GM21381 (cell line): ENCODE data around the gene FCN1.

Source experiments
- ATAC-seq: cut with Tn5 transposase; IDR thresholded peaks from one replicate; pipeline ENCODE4 v1.9.1; 2021; ENCODE audit warnings: mild to moderate bottlenecking, moderate library complexity; ENCODE audit not compliant: unreplicated experiment

Gene FCN1

DNA sequence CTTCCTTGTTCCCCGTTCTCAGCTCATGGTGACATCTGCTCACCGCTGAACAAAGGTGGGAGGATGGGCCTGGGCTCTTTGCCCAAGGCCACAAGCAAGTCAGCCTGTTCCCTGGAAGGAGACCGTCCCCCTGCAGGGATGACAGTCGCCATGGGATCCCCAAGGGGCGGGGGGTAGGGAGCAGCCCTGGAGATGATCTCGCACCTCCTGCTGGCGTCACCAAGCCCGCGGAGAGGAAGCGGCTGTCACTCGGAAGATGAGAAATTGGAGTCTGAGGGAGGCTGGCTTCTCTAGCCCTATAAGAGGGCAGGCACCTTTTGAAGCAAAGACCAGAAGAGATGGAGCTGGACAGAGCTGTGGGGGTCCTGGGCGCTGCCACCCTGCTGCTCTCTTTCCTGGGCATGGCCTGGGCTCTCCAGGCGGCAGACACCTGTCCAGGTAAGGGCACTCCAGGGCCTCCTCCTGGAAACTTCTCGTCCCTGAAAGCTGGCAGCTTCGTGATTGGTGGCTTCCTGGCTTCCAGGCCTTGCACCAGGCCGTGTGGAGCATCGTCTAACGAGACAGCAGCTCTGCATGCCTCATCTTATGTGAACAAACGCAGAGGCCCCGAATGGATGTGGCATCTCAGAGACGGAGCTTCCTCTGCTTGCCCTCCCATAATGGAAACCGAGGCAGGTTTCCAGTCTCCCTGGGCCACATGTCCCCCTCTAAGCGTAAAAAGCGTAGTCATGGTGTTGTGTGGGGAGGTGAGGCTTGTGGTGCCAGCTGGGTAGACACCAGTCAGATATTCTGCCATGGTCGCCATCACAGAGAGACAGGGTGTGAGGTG, 37.0 kb downstream of the FCN1 start, which contains the start of gene FCN2:
FCN2 (plus strand) TSS at position 327 of the 829 bp plus-strand sequence; CDS start at position 339, 12 bp downstream.
- ATAC-seq, result no peak

DNA sequence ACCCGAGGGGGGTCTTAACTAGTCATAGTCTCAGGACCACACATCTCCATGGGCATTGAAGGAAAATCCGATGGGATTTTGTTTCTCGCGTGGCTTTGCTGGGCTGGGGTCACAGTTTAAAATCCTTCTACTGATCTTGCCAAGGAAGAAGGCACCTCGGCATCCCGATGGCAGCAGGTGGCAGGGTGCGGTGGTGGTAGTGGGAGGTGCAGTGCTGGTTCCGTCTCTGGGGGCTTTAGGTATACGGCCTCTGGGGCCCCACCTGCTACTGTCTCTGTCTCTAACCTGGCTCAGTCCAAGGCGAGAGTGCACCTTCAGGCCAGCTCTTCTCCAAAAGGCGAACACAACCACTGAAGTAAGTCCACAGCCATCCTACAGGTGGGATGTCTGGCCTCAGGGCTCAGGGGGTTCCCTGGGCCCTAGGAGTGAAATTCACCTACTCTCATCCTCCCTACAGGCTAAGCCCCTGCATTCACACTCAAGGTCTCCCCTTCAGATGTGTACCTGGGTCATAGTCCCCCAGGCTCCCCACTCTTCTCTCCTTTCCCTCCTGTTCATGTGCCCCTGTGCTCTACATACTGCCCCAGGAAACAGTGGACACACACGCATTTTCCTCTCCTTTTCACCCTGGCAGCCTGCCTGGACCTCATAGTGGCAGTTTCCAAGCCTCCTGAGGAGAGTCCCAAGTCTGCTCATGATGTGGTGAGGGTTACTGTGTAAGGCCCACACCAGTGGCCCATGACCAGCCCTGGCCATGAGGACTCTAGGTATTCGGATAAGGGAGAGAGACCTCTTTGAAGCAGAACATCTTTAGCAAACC, 37.8 kb downstream of the FCN1 start:
- no peak for ATAC-seq

DNA sequence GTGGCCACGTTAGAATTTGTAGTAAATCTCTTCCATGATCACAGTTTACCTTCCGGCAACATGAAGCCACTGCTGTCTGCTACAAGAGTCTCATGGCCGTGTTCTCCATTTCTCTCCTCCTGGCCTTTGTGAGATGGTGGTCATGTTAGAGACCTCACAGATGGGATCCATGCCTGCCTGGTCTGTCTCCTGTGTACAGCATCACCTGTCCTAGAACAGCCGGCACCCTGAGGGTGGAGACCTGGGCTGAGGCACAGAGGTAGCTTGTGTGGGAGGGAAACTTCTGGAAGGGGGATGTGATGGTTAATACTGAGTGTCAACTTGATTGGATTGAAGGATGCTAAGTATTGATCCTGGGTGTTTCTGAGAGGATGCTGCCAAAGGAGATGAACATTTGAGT, 40.2 kb downstream of the FCN1 start:
- no peak for ATAC-seq

DNA sequence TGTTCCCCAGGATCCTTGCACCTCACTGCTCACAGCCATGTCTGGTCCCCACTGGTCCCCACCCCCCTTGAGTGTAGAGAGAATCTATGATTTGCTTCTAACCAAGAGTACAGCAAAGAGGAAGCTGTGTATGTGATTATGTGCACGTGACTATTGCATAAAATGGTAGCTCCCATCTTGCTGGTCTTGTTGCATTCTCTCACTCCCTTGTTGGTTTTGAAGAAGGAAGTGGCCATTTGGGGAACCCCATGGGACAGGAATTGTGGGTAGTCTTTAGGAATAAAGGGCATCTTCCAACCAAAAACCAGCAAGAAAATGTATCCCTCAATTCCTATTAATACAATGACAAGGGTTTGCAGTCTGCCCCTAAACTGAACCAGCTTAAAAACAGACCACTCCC, 42.3 kb downstream of the FCN1 start:
- no peak for ATAC-seq

DNA sequence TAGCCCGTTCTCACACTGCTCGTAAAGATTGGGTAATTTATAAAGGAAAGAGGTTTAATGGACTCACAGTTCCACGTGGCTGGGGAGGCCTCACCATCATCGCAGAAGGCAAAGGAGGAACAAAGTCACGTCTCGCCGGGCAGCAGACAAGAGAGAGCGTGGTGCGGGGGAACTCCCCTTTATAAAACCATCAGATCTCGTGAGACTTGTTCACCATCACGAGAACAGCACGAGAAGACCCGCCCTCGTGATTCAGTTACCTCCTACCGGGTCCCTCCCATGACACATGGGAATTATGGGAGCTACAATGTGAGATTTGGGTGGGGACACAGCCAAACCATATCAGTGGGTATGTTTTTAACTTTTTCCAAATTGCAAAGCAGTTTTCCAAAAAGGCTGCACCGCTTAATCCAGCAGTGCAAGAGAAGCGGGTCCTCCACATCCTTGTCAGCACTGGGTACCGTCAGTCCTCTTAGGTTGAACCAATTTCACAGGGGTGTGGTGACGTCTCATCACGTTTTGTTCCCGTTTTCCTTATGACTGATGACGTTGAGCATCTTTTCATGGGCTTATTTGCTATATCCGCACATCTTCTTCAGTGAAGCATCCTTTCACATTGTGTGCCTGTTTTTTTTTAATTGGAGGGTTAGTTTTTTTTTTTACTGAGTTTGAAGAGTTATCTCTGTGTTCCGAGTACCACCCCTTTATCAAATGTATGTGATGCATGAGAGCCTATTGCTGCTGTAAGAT, 45.1 kb downstream of the FCN1 start:
- no peak for ATAC-seq

DNA sequence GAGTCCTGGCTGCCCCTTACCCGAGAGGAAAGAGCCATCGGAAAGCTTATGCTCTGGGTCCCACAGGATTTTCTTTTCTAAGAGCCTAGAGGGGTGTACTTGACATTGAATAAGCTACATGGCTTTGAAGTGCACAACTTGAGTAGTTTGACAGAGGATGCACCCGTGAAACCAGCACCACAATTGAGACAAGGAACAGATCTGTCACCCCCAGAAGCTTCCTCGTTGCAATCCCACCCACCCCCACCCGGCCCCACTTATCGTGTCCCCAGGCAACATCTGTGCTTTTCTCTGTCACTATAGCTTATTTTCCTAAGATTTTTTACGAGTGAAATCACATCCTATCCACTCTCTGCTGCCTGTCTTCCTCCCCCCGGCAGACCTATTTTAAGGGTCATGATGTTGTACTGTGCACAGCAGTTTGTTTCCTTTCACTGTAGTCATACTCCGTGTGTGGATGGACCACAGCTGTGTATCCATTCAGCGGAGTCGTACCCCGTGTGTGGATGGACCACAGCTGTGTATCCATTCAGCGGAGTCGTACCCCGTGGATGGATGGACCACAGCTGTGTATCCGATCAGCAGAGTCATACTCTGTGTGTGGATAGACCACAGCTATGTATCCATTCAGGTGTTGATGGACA, 45.9 kb downstream of the FCN1 start:
- no peak for ATAC-seq

DNA sequence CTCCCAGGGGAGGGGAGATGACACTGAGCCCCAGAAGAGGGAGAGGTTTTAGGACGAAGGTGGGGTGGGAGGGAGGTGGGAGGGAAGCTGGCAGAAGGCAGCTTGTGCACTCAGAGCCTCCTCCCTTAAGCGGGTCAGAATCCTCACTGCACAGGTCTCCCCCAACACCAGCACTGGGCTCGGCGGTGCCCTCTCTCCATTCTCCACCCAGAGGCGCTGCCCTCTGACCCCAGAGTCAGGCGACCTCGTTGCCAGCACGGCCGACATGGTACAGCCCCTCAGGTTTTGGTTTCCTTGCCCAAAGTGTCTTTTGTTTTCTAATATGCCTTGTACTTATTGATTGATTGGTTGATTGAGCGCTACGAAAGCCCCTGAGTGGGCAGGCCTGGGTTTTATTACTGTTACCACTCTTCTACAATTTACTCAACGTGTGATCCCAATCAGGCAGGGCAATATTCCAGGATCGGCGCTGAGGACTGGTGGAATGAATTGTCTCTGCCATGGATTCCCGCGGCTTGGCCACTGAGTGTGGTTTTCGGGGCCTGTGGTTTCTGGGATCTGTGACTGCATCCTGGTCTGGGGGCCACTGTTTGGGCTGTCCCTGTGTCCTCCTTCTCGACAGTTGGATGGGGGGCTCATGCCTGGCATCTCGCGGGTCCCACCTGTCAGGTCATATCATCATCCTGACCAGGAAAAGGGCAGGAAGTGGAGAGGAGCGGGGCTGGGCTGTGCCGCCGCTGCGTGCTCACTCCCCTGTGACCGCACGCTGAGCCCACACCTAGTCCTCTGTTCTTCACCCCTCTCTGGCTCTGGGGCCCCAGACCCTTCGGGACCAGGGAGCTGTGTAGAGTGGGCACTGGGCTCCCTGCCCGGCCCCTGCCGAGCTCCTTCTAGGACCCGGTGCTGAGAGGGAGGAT, 46.7 kb downstream of the FCN1 start:
- ATAC-seq, result no peak

DNA sequence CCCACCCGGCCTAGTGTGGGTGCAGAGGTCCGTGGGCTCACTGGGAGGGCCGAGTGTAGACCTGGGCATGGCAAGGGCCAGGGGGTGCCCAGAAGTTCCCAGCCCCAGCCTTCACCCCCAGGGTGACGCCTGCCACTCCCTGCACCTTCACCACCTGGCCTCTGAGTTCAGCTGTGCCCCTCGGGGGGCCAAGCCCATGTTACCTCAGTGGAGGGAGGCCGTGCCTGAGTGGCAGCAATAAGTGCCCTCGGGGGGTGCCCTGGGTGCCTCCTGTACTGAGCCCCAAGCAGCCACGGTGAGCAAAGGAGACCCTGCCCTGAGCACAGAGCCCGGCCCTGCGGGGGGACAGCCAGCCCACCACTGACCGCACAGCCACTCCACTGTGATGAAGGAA, 47.4 kb downstream of the FCN1 start:
- ATAC-seq, result no peak

DNA sequence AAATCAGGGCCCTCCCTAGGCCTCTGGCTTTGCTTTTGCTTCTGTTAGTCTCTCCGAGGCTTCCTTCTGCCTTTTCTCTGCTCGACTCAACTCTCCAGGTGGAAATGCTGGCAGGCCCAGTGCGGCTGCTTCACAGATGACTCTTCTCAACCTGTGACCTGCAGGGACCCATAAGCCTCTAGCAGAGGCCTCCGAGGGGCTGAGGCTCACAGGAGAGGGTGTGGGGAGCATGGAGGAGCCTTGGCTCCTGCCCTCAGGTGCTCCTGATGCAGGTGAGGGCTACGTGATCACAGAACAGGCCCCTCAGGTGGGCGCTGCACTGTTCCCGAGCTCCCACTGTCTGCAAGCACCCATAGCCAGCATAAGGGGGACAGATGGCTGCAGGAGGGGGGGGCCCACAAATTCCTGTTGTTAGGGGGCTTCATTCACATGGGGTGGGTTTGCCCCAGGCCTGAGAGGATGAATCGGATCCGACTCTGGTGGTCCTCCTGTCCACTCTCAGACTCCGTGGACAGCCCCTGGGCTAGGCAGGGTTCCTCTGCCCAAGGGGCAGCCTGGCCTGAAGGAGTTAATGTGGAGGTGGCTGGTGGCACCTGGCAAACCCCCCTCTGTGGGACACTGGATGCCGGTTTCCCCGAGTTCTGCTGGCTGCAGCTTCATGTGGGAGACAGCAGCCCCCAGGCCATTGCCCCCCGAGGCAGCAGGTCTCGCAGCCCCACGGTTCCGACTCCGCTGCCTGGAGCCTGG, 48.0 kb downstream of the FCN1 start:
- no peak for ATAC-seq

DNA sequence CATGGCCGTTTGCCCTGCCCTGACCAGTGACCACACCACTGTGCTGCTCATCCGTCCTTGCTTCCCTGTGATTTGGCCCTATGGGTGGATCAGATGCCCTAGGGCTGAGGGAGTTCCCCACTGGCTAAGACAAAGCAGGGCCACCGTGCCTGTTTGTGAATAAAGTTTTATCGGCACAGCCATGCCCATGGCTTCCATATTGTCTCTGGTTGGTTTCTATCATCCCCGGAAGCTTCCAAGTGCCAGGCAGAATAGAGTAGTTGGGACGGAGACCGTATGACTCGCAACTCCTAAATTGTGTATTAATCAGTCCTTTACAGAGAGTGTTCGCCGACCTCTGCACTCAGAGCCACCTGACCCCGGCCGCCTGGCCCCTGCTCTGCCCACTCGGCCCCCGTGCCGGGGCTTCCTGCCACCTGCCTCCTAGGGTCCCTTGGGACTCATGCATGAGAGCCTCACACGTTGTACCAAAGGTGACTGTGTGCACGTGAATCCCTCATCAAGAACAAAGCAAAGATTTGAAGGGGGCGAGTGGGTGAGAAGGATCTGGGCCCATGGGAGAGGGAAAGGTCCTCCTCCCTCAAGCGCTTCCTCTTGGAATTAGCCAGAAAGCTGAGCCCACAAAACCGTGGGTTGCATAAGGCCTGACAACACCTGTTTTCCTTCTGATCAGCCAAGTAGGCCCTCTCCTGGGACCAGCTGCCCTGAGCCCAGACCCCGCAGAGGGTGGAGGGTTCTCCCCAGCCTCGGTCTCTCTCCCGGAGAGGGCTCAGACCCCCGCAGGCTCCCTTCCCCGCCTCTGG, 48.8 kb downstream of the FCN1 start:
- no peak for ATAC-seq

DNA sequence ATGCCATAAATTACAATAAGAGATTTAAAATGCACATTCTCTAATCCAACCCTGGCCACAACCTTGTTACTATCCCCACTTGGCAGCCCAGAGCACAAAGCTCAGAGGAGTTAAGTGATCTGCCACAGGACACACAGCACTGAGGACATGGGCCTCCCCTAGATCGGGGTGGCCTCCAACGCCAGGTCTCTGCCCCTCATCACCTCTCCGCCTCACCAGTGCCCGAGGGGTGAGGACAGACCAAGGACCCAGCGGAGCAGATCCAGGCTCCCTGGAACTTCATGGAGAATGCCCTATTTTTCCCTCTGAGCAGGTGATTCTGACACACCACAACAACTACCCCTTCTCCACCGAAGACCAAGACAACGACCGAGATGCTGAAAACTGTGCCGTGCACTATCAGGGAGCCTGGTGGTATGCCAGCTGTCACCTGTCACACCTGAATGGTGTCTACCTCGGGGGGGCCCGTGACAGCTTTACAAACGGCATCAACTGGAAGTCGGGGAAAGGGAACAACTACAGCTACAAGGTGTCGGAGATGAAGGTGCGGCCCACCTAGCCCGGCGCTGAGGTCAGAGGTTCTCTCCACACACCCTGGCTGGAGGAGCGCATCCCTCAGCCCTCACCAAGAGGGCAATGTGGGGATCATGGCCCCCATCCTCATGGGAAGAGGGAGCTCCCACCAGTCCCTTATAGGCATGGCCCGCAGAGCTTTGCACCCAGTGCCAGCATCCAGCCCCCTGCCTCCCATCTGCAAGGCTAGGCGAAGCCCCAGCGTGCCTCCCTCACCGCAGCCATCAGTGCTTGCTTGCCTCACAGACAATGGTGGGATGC, 49.6 kb downstream of the FCN1 start:
- ATAC-seq, result no peak

DNA sequence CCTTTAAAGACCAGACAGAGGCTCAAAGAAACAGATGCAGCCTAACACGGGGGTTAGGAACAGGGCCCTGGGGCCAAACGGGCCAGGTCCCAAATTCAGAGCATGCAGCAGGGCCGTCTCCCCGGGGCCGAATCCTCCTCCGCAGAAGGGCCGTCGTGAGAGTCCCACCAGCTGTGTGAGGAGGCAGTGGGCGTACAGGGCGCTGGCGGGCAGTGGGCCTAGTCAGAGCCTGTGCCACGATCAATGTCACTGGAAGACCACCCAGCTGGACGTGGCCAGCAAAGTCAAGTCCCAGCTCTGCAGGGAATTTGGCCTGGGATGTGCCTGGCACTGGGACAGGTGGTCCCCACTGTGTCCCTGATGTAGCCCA, 52.9 kb downstream of the FCN1 start:
- no peak for ATAC-seq

DNA sequence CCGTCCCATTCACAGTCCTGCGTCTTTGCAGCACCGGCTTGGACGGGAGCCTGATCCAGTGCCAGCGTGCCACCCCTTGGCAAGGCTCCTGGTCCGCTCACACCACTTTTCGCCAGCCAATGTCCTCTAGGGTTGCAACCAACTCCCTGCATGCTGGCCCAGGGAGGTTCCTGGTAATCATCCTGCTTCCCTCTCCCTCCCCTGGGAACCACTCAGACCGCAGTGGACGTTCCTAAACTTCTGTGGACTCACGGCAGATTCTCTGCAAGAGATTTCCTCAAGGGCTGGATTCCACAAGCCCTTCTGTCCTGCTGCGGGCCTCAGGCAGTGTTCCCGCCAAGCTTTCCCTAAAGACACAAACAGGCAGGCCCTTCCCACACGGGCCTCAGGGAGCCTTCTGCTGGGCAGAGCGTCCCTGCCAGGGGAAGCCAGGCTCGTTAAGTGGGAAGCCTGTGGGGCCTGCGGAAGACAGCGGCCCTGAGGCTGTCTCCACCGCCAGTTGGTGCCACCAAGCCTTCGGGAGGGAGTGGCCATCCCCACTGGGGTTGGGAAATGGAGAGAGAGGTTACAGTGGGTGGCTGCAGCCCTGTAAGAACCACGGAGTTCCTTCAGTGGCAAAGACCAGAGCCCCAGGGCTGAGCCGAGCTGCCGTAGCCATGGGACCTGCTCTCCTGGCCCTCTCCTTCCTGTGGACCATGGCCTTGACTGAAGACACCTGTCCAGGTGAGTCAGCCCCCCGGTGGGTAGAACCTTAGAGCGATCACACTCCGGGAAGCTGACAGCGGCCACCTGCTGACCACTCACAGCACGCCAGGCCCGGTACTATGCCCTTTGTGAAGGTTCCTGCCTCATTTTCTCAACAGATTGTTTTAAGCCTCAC, 53.5 kb downstream of the FCN1 start:
- no peak for ATAC-seq

DNA sequence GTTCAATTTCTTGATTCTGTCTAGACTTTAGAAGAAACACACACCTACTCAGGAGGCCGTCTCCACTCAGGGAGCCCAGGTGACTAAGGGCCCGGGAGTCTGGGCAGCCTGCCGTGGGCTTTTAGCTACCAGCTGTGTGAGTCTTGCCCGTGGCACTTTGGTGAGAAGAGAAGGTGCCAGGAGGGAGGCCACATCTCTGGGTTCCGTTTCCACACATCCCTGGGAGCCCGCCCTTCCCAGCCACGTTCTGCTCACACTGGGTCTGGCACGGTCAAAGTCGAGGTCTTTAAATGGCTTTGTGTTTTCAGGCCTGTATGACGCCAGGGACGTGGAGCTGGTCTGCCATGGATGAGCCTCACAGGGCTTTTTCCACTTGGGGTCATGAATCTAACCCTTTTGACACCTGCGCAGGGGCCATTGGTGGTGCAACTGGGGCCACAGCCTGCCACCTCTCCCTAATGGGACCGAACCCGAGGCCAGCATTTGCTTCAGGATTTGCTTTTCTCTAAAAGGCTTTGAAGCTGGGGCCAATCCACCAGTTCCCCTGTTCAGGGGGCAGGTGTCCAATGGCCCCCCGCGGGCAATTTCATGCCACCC, 54.3 kb downstream of the FCN1 start:
- no peak for ATAC-seq

DNA sequence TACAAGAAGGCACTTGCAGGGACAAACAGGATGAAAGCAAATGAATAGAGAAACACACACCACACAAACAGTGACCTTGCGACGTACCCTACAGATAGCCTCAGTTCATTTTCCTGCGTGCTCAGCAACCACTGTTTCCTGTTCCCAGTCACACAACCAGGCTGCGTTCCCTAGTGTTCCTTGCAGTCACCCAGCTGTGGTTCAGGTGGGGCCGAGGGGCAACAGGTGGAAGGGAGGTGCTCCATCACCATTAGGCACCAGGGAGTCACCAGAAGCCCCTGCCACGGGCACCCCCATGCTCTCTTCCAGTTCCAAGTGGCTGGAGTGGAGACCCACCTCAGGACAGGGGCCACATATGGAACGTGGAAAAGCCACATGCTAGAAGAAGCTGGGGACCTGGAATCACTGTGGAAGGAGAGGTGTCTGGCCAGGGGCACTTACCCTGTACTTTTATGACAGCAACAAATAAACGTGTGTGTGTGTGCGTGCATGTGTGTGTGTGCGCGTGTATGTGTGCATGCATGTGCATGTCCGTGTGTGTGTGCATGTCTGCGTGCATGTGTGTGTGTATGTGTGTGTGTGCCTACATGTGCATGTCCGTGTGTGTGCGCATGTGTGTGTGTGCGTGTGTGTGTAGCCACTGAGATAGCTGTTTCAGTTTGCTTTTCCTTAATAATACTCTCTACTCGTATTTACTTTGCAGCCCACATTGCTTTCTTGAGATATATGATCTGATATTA, 55.9 kb downstream of the FCN1 start:
- ATAC-seq, result no peak
